PC-9 (cell line): ENCODE measurements around the gene PTER. TPM values are rescaled to one million over a fixed set of nuclear protein-coding genes. Genes with fewer than 3 reads are reported as not detected.

Experiments used
- Bru-seq: library from RNA; stranded (reverse); fragments of 400-500 nt; gene quantifications from one replicate; lab custom pipeline; 2021; lab: Mats Ljungman, UMichigan
- BruChase-seq, 2 experiments: library from RNA; stranded (reverse); fragments of 400-500 nt; gene quantifications; one replicate each; lab custom pipeline; 2021; lab: Mats Ljungman, UMichigan
- BruUV-seq: library from RNA; stranded (reverse); fragments of 400-500 nt; replicated peaks from 2 replicates; lab custom pipeline; 2021; lab: Mats Ljungman, UMichigan
- CTCF ChIA-PET: fragments of 300-600 bp; sonication (Branson Sonifier 250); formaldehyde crosslinking; loops from one replicate; lab custom pipeline; 2022; ENCODE audit warnings: antibody characterized with exemption; lab: Charles Lee
- POLR2A ChIA-PET: fragments of 300-600 bp; sonication (Branson Sonifier 250); formaldehyde crosslinking; loops from one replicate; lab custom pipeline; 2022; ENCODE audit warnings: antibody characterized with exemption; ENCODE audit not compliant: unreplicated experiment; lab: Charles Lee
- DNase-seq, 2 experiments: peaks; one replicate each; pipeline versions ENCODE4 v3.0.0 to v3.0.0-alpha.2; 2015 to 2022; ENCODE audit warnings: mixed read lengths in 1 of 2
- H2AFZ ChIP-seq: fragments of 200-600 bp; sonication (generic); 2 replicates; pipeline ENCODE4 v1.8.1; 2017; ENCODE audit warnings: antibody characterized with exemption
- H3F3A ChIP-seq: fragments of 200-600 bp; sonication (generic); 2 replicates; pipeline ENCODE4 v1.8.1; 2017; ENCODE audit warnings: antibody characterized with exemption, mild to moderate bottlenecking, low read depth; ENCODE audit not compliant: insufficient read depth
- H3K27ac ChIP-seq: fragments of 200-600 bp; sonication (generic); 2 replicates; pipeline ENCODE4 v1.6.1; 2016; ENCODE audit warnings: mixed run types
- H3K27me3 ChIP-seq: fragments of 200-600 bp; sonication (generic); 2 replicates; pipeline ENCODE4 v1.6.1; 2016; ENCODE audit warnings: low read depth, mixed run types; ENCODE audit not compliant: insufficient read depth
- H3K36me3 ChIP-seq: fragments of 200-600 bp; sonication (generic); 2 replicates; pipeline ENCODE4 v1.6.1; 2016; ENCODE audit warnings: low read depth, mixed run types
- H3K4me1 ChIP-seq: fragments of 200-600 bp; sonication (generic); replicated peaks from 2 replicates; pipeline ENCODE4 v1.6.1; 2016; ENCODE audit warnings: mixed run types; ENCODE audit not compliant: insufficient read depth
- H3K4me2 ChIP-seq: fragments of 200-600 bp; sonication (generic); 2 replicates; pipeline ENCODE4 v1.6.1; 2017; ENCODE audit warnings: mixed run types
- H3K4me3 ChIP-seq: fragments of 200-600 bp; sonication (generic); 2 replicates; pipeline ENCODE4 v1.6.1; 2016; ENCODE audit warnings: mixed run types
- H3K79me2 ChIP-seq: fragments of 200-600 bp; sonication (generic); 2 replicates; pipeline ENCODE4 v1.6.1; 2017; ENCODE audit warnings: low read depth, mixed run types
- H3K9me2 ChIP-seq: fragments of 200-600 bp; sonication (generic); 2 replicates; pipeline ENCODE4 v1.8.1; 2017; ENCODE audit warnings: mild to moderate bottlenecking; ENCODE audit not compliant: insufficient read depth
- H3K9me3 ChIP-seq: fragments of 200-600 bp; sonication (generic); 2 replicates; pipeline ENCODE4 v1.8.1; 2016; ENCODE audit warnings: low read depth; ENCODE audit not compliant: insufficient read depth
- H4K20me1 ChIP-seq: fragments of 200-600 bp; sonication (generic); 2 replicates; pipeline ENCODE4 v1.8.1; 2017; ENCODE audit not compliant: insufficient read depth
- EZH2 ChIP-seq: fragments of 200-600 bp; sonication (generic); IDR thresholded peaks from 2 replicates; pipeline ENCODE4 v1.8.0; 2017; ENCODE audit warnings: antibody characterized with exemption, low read depth
- intact Hi-C: fragments of 100-400 bp; cut with micrococcal nuclease; formaldehyde crosslinking; loops from one replicate; pipeline ENCODE4 v1.10.0; 2022; ENCODE audit not compliant: unreplicated experiment
- long read RNA-seq: library from polyadenylated mRNA; stranded (forward); transcript quantifications from one replicate; pipeline ENCODE4 v2.0.0, GENCODE V29; 2022
- total RNA-seq: library from RNA; stranded (reverse); gene quantifications from 2 replicates; pipeline ENCODE4 v1.2.3, GENCODE V29; 2021
- TF ChIP-seq, protein P1 (sequence below): fragments of 200-600 bp; sonication (generic); conservative IDR thresholded peaks from 2 replicates; pipeline ENCODE4 v1.6.1; 2017; ENCODE audit warnings: mixed run types, antibody characterized with exemption, mild to moderate bottlenecking, moderate library complexity

Gene PTER, protein sequence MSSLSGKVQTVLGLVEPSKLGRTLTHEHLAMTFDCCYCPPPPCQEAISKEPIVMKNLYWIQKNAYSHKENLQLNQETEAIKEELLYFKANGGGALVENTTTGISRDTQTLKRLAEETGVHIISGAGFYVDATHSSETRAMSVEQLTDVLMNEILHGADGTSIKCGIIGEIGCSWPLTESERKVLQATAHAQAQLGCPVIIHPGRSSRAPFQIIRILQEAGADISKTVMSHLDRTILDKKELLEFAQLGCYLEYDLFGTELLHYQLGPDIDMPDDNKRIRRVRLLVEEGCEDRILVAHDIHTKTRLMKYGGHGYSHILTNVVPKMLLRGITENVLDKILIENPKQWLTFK
- total RNA-seq (20.6 and 36.1 TPM in 2 replicates), Bru-seq, nascent RNA (percentile 87 among the genes with signal in this experiment), BruChase-seq, experiment 1, labeled RNA remaining after a 2-hour chase (percentile 76 among the genes with signal in this experiment), BruChase-seq, experiment 2, labeled RNA remaining after a 6-hour chase (percentile 71 among the genes with signal in this experiment)
- long read RNA-seq, transcript PTER-205 (5 exons, 1,203 nt), result minor isoform, 13 of 68 reads
- long read RNA-seq, transcript PTER-202 (6 exons, 3,777 nt), result major isoform, 24 of 68 reads
- long read RNA-seq, partial matches to known transcripts, result 4 of 68 reads
- long read RNA-seq, other reads (novel, unspliced or antisense), result 25 of 68 reads

DNA sequence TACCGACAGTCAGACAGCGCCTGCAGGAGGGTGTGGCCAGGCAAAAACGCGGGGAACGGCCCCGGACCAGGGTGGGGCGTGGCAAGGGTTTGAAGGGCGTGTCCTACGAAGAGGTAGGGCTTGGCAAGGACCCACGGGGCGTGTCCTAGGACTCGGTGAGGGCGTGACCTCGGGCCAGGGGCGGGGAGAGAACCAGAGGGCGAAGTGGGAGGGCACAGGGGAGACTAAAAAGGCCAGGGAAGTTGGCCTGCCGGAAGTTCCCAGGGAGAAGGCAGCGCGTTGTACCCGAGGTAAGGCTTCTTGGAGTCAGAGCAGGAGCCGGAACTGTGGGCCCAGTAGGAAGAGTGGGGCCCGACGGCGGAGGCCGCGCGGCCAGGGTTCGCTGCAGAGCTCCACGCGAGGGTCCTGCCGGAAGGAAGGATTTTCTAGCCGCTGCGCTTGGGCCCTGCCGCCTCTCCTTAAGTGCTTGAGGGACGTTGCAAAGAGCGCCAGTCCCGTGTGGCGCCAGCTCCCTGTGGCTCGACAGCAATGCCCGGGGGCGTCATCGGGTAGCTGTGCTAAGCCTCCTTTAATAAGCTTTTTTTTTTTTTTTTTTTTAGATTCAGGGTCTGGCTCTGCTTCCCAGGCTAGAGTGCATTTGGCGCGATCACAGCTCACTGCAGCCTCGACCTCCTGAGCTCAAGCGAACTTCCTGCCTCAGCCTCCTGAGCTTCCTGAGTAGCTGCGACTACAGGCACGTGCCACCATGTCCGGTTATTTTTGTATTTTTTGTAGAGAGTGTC, at the start of gene PTER:
Gene PTER (plus strand): TSS at position 253 of the 782 bp plus-strand sequence. CDS start 47,375 bp downstream, outside the sequence.
- CTCF ChIA-PET, result interaction anchor here (0.6 kb wide), 1 partner anchor 1035 kb away, joined by 11 read pairs; no protein-coding TSS in a partner anchor
- Histone ChIP-seq H3K4me2 (peak within 1 kb of the TSS; percentile 87), H3F3A (peaks cover 33% of the 10 kb centered on the region), H3K9me3 (no peaks in the 10 kb centered on the region), H3K27ac (peak within 1 kb of the TSS; percentile 99), H3K9me2 (no peaks in the 10 kb centered on the region), H3K79me2 (peaks cover 25% of the 10 kb centered on the region), H4K20me1 (no peaks in the 10 kb centered on the region), H2AFZ (peak within 1 kb of the TSS; percentile 87), H3K27me3 (no peaks in the 10 kb centered on the region), H3K4me1 (peaks cover 43% of the 10 kb centered on the region), H3K36me3 (no peaks in the 10 kb centered on the region), H3K4me3 (peak within 1 kb of the TSS; percentile 78)
- no TSS peak for BruUV-seq
- peak; percentile 80 to 99 for DNase-seq
- POLR2A ChIA-PET, result no interaction called here
- TF ChIP-seq EZH2, result no peak
- TF ChIP-seq, protein P1, sequence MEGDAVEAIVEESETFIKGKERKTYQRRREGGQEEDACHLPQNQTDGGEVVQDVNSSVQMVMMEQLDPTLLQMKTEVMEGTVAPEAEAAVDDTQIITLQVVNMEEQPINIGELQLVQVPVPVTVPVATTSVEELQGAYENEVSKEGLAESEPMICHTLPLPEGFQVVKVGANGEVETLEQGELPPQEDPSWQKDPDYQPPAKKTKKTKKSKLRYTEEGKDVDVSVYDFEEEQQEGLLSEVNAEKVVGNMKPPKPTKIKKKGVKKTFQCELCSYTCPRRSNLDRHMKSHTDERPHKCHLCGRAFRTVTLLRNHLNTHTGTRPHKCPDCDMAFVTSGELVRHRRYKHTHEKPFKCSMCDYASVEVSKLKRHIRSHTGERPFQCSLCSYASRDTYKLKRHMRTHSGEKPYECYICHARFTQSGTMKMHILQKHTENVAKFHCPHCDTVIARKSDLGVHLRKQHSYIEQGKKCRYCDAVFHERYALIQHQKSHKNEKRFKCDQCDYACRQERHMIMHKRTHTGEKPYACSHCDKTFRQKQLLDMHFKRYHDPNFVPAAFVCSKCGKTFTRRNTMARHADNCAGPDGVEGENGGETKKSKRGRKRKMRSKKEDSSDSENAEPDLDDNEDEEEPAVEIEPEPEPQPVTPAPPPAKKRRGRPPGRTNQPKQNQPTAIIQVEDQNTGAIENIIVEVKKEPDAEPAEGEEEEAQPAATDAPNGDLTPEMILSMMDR, result no peak
- intact Hi-C loops, result no loop called here

DNA sequence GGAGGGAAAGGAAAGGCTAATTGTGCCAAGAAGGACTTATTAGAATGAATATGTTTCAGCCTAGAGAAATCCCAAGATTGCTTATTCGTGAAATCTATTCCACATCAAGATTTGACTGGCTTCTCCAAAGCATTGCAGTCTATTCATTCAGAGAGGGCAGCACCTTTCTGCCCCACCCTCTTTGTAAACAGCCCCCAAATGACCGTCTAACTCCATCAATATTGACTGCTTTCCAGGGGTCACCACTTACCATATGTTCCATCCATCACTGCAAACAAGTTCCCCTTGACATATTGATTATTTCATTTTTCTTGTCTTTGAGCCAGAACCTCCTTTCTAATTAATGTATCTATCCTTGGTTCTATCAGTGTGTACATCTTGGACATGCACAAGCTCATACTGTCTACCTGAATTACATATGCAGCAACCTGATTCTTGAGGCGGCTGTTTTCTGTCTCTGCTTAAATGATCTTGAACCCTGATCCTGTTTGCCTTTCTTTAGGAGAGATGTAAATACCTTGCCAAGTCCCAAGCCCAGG, 44.2 kb upstream of the PTER start:
- H3K27ac ChIP-seq, result no peak overlapping the region
- no peak overlapping the region for H2AFZ ChIP-seq
- H3F3A ChIP-seq, result no peaks in the 10 kb centered on the region
- H3K9me2 ChIP-seq, result no peaks in the 10 kb centered on the region
- H3K4me1 ChIP-seq, result no peaks in the 10 kb centered on the region
- H3K79me2 ChIP-seq, result no peaks in the 10 kb centered on the region
- ChIA-PET POLR2A (no interaction called here), CTCF (no interaction called here)
- H3K36me3 ChIP-seq, result no peaks in the 10 kb centered on the region
- no peak for DNase-seq
- TF ChIP-seq, protein P1, result no peak
- TF ChIP-seq EZH2, result no peak
- intact Hi-C loops, result no loop called here
- no TSS peak for BruUV-seq
- H3K27me3 ChIP-seq, result no peaks in the 10 kb centered on the region
- no peak overlapping the region for H3K4me2 ChIP-seq
- no peak overlapping the region for H3K4me3 ChIP-seq
- no peaks in the 10 kb centered on the region for H3K9me3 ChIP-seq
- no peaks in the 10 kb centered on the region for H4K20me1 ChIP-seq

DNA sequence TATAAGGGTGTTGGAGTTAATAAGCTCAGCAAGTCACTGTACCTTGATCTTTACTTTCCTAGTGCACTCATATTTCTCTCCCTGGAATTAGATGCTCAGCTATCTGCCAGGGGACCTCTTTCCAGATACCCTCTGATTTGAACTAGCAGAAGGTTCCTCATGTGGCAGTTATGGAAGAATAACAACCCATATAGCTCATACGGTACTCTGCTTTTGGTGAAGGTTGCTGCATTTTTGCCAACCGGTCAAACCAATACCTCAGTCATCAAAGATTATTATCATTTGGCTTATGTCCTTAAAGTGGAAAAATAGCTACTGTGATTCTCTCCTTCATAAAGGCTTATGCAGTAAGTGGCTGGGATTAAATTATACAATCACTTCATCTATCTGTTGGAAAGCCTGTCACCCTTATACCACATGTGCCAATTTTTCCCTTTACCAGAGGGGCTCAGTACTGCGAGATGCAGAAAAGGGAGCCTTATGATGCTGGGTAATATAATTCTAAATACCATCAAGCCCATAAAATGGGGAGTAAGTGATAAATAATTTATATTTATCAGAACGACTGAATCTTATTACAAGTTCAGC, 43.4 kb upstream of the PTER start:
- CTCF ChIA-PET, result no interaction called here

More for the DNA sequence above, 43.4 kb upstream of the PTER start:
- TF ChIP-seq, protein P1, result no peak
- TF ChIP-seq EZH2, result no peak
- no peaks in the 10 kb centered on the region for H3F3A ChIP-seq
- H2AFZ ChIP-seq, result no peak overlapping the region
- H3K9me3 ChIP-seq, result no peaks in the 10 kb centered on the region
- H3K4me3 ChIP-seq, result no peak overlapping the region
- intact Hi-C loops, result no loop called here
- POLR2A ChIA-PET, result no interaction called here
- no peaks in the 10 kb centered on the region for H4K20me1 ChIP-seq
- H3K36me3 ChIP-seq, result no peaks in the 10 kb centered on the region
- H3K79me2 ChIP-seq, result no peaks in the 10 kb centered on the region
- no peaks in the 10 kb centered on the region for H3K27me3 ChIP-seq
- BruUV-seq, result no TSS peak
- no peak overlapping the region for H3K4me2 ChIP-seq
- no peaks in the 10 kb centered on the region for H3K9me2 ChIP-seq
- H3K4me1 ChIP-seq, result no peaks in the 10 kb centered on the region
- H3K27ac ChIP-seq, result no peak overlapping the region
- DNase-seq, result no peak
